ENCODE results near the gene RAI14.

DNA sequence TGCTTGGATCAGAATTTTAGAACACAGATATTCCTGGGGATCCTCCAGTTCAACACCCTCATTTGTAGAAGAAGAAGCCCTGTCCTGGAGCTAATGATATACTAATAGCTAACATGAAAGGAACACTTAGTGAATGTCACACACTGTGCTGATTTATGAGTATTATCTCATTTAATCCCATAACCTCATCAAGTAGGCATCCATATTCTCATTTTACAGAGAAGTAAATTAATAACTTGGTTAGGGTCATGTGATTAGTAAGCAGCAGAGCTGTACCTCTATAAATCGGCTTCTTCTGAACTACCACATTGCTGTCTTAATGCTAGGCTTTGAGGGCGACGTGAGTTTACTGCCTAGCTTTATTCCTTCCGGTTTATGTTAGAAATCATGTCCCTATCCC is 188.9 kb downstream of the RAI14 start:
- TF ChIP-seq, protein P1, sequence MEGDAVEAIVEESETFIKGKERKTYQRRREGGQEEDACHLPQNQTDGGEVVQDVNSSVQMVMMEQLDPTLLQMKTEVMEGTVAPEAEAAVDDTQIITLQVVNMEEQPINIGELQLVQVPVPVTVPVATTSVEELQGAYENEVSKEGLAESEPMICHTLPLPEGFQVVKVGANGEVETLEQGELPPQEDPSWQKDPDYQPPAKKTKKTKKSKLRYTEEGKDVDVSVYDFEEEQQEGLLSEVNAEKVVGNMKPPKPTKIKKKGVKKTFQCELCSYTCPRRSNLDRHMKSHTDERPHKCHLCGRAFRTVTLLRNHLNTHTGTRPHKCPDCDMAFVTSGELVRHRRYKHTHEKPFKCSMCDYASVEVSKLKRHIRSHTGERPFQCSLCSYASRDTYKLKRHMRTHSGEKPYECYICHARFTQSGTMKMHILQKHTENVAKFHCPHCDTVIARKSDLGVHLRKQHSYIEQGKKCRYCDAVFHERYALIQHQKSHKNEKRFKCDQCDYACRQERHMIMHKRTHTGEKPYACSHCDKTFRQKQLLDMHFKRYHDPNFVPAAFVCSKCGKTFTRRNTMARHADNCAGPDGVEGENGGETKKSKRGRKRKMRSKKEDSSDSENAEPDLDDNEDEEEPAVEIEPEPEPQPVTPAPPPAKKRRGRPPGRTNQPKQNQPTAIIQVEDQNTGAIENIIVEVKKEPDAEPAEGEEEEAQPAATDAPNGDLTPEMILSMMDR (IDR thresholded peaks at IDR 0.05) = no peak
- no peak for TF ChIP-seq POLR2A (IDR thresholded peaks at IDR 0.05)

Measured in vagina (tissue), 2 donors.